ENCODE data around the gene CDH4.

- no peak for TF ChIP-seq CTCF (IDR thresholded peaks at IDR 0.05 in 8 of 11, conservative IDR thresholded peaks at IDR 0.05 in 3 of 11)
- no peak for TF ChIP-seq POLR2A (IDR thresholded peaks at IDR 0.05)
- TF ChIP-seq POLR2AphosphoS5 (IDR thresholded peaks at IDR 0.05): no peak
These were observed 554.9 kb downstream of the CDH4 start for GRCh38 chr20:61806995-61807394.
